ENCODE data around the gene CD44.

Gene CD44

GRCh38 chr11:35193767-35194166 lies 54.8 kb downstream of the CD44 start:
- no peak for DNase-seq (ENCODE audit: low read depth)
- TF ChIP-seq CTCF (IDR thresholded peaks at IDR 0.05; ENCODE audit: insufficient read depth, low read depth, low read length, missing control alignments), result no peak
- H3K4me3 ChIP-seq (ENCODE audit: low read length), result no peak overlapping the region

- no peak for TF ChIP-seq CTCF (IDR thresholded peaks at IDR 0.05; ENCODE audit: insufficient read depth, low read depth, low read length, missing control alignments)
- no peak for DNase-seq (ENCODE audit: low read depth)
These were observed 58.3 kb downstream of the CD44 start for GRCh38 chr11:35197292-35197691.

GRCh38 chr11:35200811-35201341 lies 61.9 kb downstream of the CD44 start:
- DNase-seq (ENCODE audit: low read depth), result no peak
- no peak for TF ChIP-seq CTCF (IDR thresholded peaks at IDR 0.05; ENCODE audit: insufficient read depth, low read depth, low read length, missing control alignments)
- H3K4me3 ChIP-seq (ENCODE audit: low read length), result no peak overlapping the region

More at GRCh38 chr11:35197292-35197691, 58.3 kb downstream of the CD44 start:
- no peak overlapping the region for H3K4me3 ChIP-seq (ENCODE audit: low read length)

- H3K4me3 ChIP-seq (ENCODE audit: low read length), result no peak overlapping the region
- TF ChIP-seq CTCF (IDR thresholded peaks at IDR 0.05; ENCODE audit: insufficient read depth, low read depth, low read length, missing control alignments), result no peak
- no peak for DNase-seq (ENCODE audit: low read depth)
These were observed 65.6 kb downstream of the CD44 start for GRCh38 chr11:35204614-35205013.

- no peak for DNase-seq (ENCODE audit: low read depth)
- H3K4me3 ChIP-seq (ENCODE audit: low read length), result no peak overlapping the region
- TF ChIP-seq CTCF (IDR thresholded peaks at IDR 0.05; ENCODE audit: insufficient read depth, low read depth, low read length, missing control alignments), result no peak
These were observed 67.6 kb downstream of the CD44 start for GRCh38 chr11:35206616-35207015.

GRCh38 chr11:35207471-35208403 lies 68.8 kb downstream of the CD44 start:
- no peak overlapping the region for H3K4me3 ChIP-seq (ENCODE audit: low read length)
- no peak for TF ChIP-seq CTCF (IDR thresholded peaks at IDR 0.05; ENCODE audit: insufficient read depth, low read depth, low read length, missing control alignments)
- DNase-seq (ENCODE audit: low read depth), result no peak

Measured in epithelial cell of esophagus (primary cell).